HG03039 (cell line): ENCODE results near the gene GPATCH8.
"Not testable (repeated sequence)": the region's sequence is repeated elsewhere in the genome, so short reads cannot be mapped to it uniquely, and the experiment has no call there.

Experiments used
- ATAC-seq: cut with Tn5 transposase; IDR thresholded peaks from one replicate; pipeline ENCODE4 v1.9.1; 2021; ENCODE audit warnings: mild to moderate bottlenecking, moderate library complexity; ENCODE audit not compliant: unreplicated experiment

The GPATCH8 gene

DNA sequence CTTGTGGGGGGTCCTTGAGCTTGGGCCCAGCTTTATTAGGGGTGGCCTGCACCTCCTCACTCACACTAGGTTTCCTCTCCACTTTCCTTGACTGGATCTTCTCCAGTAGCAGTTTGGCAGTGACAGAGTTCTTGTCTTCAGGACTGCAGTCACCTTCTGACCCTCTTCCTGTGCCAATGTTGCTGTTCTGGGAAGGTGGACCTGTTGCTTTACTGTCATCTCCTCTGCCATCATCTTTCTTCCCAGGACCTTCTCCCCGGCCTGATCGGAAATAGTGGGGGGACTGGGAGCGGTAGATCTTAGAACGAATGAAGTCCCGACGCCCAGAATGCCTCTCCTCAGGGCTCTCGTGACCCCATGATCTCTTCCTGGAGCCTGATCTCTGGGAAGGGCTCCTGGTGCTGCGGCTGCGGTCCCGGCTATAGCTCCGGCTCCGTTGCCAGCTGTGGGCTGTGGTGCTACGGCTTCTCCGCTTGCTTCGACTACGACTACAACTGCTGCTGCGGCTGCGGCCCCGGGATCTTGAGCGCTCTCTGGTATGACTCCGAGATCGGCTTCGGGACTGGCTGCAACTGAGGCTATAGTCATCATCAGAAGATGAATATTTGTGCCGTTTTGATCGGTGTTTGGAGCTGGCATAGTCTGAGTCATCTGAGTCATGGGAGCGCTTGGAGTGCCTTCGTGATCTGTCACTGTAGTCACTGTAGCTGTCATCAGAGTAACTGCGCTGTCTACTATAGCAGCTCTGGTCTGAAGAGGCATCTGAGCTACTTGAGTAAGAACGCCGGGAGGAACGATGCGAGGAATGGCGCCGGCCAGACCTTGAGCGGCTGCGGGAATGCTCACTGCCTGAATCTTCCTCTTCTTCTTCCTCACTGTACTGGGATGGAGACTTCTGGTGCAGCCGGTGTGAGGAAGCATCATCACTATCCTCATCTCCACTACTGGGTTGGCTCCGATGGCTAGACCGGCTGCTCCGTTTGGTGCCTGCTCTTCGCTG lies 104.2 kb downstream of the GPATCH8 start:
- no peak for ATAC-seq

DNA sequence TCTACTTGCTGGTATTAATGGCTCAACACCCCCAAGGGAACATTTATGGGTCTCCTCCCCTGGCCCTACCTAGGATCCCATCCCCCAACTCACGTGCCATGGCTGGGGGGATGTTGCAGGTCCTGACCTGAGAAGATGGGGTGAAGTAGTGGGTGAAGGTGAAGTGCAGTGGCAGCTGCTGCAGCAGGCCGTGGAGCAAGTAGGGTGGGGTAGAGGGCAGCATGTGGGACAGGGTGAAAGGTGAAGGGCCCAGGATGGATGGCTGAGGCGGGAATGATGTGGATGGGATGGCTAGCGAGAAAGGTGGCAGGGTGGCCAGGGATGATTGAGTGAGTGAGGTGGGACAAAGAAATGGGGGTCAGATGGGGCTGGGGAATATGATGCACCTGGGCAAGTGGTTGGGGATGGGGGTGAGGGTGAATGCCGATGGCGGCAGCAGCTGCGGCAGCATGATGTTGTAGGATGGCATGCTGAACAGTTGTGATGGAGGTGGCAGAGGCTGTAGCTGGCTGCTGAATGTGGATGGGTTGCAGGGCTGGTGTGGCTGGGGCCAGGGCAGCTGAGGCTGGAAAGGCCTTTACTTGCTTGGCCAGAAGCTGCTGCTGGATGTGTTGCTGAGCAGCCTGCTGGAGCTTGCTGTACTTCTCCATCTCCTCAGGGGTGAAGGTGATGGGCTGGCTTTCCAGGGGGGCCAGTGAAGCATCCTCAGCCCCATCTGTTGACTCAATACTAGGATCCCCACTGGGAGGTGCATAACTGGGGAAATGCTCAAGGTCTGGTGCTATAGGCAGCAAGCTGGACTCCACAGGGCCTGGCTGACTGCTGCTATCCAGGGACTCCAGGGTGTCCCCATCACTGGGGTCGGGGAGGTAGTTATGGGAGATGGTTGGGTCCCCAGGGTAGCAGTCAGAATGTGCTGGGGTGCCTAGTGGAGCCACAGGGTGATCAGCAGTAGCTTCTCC lies 105.4 kb downstream of the GPATCH8 start:
- no peak for ATAC-seq

DNA sequence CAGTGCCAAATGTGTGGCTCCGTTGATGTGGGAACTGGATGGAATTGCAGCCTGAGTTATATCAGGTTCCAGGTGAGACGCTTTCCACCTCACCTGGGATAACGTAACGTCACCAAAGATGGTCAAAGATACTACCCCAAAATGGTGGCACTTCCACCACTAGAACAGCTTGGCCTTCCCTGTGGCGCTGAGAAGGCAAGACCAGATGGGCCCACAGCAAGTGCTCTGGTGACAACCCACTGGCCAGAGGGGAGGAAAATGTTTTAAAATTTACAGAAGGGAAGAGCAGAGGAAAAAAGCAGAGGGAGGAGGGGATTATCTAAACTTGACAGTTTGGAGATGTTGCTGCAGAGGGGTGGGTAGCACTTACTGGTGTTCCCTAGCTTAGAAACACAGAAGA lies 106.3 kb downstream of the GPATCH8 start:
- no peak for ATAC-seq

DNA sequence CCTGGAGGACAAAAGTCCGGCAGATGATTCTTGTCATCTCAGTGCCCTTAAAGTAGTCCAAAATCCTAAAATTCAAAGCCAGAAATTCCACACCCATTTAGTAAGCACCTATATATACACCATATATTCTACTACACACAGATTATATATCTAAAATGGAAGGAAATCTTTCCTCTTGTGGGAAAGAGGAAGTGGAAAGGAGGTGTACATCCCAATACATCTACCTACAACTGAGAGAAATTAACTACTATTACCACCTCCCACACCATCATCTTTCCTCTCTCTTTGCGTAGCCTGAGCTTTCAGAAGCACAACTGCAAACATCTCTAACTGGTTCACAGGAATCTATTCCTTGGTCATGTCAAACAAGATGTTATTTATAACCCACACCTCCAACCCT lies 108.4 kb downstream of the GPATCH8 start:
- no peak for ATAC-seq

DNA sequence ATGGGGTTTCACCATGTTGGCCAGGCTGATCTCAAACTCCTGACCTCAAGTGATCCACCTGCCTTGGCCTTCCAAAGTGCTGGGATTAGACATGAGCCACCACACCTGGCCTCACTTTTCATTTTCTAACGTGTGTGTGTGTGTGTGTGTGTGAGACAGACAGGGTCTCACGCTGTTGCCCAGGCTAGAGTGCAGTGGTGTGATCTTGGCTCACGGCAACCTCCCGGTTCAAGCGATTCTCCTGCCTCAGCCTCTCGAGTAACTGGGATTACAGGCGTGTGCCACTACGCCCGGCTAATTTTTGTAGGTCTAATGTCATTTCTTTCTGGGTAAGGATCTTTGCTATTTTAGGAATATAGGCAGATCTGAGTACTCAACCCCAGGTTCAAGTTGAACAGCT lies 109.1 kb downstream of the GPATCH8 start:
- ATAC-seq, result not testable (repeated sequence)

DNA sequence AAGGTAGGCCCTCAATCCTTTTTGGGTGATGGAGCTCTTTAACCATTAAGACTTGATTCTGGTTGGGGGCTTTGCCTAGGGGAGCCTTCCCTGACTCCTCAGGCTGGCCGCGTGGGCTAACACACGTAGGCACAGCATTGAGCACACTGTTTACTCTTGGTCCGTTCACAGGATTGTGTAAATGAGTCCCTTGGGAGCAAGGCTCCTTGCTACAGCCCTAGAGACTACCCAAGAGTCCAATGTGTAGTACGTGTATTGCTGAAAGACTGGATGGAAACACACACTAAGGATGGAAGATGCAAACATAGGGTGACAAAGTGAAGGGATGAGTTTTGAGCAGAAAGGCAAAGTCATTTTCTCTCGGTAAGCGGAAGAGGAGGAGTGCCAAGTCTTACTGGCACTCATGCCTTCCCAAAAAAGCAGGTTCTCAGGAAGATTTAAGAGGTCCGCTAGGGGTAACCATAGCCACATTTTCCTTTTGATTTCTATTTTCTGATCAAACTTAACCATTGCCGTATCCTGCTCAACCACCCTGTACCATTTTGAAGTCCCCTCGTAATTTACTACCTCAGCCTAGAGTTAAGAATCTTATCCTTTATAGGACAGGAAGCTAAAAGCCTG lies 112.8 kb downstream of the GPATCH8 start:
- ATAC-seq, result no peak

DNA sequence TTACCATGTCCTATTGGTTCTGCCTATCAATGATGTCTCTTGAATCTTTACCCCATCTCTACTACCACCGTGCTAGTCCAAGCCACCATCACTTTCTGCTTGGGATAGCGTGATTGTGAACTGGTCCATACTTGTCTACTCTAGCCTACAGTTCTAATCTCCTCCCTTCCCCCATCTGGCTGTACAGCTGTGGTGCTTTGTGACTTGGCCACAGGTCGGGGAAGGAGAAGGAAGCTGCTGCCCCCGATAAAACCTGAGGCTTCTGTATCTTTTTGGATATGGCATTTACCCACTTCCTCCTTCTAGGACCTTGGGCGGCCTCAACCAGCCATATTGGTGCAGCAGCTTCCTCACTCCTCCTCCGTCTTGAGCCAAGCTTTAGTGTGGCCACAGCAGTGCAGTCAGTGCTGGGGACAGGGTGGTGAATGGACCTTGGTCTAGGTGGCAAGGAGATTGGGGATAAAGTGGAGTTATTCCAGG lies 113.4 kb downstream of the GPATCH8 start:
- no peak for ATAC-seq

DNA sequence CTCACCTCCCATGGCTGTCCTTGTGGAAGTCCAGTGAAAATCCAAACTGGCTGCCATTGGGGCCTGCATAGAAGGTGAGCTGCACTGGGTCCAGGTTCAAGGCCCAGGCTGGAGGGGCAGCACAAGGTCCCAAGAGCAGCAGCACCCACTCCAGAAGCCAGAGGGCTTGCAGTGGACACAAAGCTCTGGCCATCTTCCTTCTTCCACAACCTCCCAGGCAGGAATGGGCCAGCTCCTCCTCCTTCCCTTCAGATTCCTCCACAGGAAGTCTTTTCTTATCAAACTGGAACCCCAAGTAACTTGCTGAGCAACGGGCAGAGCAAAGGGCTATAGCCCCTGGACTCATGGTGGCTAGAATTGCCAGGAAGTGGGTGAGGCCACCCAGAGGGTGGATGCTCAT lies 113.9 kb downstream of the GPATCH8 start, which contains the start of gene ITGA2B:
ITGA2B (minus strand) TSS at position 369 of the 400 bp plus-strand sequence; CDS start at position 193, 176 bp downstream.
- ATAC-seq, result no peak

DNA sequence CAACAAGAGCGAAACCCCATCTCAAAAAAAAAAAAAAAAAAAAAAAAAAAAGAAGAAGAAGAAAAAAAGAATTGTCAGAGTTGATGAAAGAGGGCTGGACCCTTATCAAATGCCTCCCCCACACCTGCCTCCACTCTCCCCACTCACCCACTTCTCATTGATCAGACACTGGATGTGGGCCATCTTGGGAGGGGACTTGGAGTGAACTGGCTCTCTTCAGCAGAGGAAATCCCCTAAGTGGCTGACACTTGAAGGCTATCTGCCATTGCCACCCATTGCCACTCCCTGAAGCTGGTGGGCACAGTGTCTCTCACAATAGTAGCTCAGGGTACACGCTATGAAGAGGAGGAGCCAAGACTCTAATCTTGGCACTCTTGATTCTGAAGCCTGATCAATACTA lies 115.4 kb downstream of the GPATCH8 start:
- no peak for ATAC-seq

DNA sequence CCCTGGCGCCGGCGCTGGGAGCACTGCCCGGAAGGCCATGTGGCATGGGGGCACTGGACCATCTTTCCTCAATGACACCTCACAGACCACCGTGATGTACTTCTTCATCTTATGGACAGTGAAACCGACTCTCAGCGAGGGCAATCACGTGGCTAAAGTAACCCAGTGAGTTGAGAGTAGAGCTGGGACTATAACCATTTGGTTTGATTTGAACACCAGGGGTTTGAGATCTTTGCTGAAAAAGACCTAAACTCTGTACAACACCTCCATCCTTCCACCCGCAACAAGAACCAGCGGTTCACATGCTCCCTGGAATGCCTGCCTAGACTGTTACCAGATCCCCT lies 117.1 kb downstream of the GPATCH8 start:
- no peak for ATAC-seq

DNA sequence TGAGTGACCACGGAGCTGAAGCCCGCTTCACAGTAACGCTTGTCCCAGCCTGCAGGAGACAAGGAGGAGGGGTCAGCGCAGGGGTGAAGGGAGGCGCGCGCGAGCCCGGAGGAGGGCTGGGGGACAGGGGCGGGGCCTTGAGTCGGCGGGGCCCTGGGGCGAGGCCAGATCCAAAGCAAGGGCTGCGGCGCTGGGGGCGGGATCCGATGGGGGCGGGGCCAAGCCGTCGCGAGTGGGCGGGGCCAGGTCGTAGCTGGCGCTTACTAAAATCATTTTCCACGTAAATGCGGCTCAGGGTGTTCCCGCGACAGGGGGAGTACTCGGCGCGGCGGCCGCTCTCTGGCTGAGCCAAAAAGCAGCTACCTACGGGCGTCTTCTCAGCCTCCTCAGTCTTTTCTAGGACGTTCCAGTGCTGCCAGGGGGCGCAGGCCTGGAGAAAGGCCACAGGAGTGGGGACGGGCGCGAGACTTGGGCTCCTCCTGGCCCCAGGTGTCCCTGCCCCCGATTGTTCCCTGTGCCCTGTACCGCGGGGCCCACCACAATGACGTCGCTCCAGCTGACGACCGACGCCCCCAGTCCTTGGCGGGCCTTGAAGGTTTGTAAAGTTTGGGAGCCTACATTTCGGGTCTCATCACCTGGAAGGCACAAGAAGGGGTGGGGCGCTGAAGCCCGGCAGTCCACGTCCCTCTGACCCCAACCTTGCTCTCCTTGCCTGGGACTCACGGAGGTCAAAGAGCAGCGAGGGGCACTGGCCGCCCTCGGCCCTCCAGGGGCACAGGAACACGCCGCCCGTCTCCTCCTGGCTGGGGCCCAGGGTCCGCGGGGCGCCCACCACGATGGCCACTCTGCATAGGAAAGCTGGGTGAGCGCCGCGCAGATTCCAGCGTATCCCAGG lies 117.7 kb downstream of the GPATCH8 start:
- no peak for ATAC-seq

DNA sequence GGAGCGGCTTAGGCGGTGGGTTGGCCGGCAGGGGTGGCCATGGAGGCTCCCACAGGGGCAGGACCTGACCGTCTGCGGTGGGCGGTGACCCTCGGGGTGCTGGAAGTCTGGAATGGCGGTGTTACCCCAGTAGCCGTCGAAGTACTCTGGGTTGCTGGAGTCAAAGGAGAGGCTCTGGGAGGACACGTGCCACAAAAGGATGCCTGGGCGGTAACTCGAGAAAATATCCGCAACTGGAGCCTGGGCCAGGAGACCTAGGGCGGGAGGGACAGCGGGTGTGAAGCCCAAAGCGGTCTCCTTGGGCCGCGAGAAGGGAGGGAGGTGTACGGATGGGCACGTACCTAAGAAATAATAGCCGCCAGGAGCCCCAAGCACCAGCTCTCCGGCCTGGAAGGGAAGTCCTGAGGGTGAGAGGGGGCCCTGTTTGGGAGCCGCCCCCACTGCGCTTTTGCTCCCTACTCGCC lies 118.4 kb downstream of the GPATCH8 start:
- no peak for ATAC-seq

DNA sequence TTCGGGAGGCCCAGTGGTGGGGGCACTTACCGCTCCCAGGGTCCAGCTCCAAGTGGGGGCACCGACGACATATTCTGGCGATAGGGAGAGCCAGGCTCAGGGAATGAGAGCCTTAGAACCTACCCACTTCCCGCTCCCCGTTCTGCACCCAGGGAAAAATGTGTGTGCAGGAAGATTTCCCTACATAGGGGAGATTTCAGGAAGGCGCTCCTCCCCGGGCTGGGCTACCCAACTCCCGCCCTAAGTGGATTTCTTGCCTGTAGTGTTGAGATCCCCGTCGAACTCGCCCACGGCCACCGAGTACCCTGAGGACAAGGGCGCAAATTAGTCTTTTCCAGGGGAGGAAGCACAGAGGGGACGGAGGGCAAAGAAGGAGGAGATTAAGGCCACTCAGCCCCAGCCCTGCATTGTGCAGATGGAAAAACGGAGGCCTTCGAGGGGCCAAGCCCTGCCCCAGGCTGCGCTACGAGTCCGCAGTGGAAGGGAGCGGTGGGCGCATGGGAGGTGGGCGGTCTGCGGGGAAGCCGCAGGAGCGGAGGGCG lies 118.9 kb downstream of the GPATCH8 start:
- no peak for ATAC-seq

DNA sequence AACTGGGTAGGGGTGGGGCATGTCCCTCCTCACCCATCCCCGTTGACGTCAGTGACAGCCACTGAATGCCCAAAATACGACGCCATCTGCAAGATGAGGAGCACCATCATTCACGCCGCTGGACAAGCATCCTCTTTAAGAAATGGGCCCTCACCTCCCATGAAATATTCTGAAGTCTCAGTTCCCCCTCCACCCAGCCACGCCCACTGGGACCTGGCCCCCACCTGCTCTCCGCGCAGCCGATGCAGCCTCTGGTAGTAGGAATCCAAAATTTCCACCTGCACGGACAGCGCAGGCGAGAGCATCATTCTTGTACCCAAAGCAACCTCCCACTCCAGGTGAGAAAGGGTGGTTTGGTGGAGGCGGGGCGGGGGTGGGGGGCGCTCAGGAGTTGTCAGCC lies 119.3 kb downstream of the GPATCH8 start:
- ATAC-seq, result no peak

DNA sequence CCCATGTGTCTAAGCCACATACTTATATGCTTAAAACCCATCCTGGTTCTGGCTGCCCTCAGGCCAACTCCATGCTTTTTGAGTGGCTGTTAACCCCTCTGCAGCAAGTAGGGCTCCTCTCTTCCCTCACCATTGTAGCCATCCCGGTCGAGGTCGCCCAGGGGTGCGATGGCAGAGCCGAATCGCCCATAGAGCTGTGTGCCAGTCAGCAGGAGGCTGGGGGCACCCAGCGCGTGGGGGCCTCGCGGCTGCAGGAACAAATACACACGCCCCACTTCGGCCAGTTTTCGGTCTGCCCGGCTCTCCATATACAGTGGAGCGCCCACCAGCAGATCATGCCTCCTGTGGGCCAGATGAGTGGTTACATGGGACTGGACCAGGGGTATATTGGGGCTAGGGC lies 119.8 kb downstream of the GPATCH8 start:
- ATAC-seq, result no peak

DNA sequence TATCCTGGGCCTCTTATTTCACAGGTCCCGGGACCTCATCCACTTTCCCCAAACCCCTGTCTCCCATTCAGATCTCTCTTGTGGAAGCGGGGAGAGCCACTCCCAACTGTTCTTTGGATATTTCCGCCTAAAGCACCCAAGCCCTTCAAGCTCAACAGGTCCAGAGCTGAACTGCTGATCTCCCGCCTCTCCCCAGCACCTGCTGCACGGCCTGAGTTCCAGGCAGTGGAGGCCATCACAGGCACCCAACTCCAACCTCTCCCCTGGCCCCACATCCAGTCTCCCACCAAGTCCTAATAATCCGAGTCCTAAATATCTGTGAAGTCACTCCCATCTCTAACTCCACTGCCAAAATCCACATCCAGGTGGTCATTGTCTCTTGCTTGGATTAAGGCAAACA lies 120.3 kb downstream of the GPATCH8 start:
- ATAC-seq, result no peak

DNA sequence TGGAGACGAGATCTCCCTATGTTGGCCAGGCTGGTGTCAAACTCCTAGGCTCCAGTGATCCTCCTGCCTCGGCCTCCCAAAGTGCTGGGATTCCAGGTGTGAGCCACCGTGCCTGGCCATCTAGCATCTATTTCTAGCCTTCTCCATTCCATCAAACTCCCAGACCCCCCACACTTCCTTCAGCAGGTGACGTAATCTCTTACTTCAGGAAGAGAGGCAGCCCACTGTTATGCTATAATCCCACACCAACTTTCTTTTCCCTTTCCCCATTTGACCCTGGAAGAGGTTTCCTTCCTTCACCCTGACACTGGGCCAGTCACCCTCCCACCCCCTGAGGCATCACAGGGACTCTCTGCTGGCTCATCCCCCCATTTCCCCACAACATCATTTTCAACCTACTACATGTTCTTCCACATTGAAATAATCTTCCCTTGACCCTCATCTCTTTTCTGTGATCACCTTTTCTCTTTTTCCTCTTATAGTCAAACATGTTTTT lies 121.3 kb downstream of the GPATCH8 start:
- no peak for ATAC-seq

DNA sequence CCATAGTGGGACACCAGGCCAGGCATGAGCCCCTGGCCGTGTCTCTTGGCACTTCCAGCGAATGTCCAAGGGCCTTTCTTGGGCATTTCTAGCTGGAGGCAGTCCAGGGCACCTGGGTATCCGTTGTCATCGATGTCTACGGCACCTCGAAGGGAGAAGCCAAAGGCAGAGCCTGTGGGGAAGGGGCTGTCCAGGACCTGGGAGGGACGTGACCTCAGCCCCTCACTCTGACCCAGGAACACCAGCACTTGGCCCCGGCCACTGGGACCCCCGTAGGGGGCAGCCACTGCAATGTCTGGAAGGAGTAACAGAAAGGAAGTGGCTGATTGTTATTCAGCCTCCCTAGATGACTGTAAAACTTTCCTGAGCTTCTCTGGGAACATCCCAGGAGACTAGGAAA lies 122.4 kb downstream of the GPATCH8 start:
- ATAC-seq, result no peak

DNA sequence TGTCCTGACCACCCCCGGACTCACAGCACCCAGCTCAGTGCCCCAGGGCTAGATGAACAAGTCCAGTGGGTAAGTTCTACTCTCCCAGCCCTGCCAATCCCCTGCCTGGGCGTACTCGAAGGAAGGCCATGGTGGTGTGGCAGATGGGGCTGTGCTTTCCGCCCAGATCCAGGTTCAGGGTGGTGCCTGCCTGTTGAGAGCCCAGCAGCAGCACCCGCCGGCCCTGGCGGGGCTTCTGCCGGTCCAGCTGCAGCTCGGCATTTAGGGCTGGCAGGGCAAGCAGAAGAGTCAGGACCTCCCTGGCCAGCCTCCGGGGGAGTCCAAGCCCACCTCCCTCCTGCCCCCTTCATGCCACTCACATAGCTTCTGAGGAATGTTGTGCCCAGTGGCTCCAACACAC lies 123.3 kb downstream of the GPATCH8 start:
- ATAC-seq, result no peak
